ENCODE results near the gene KLF13. TPM values are rescaled to one million over a fixed set of nuclear protein-coding genes. Genes with fewer than 3 reads are reported as not detected.

The KLF13 gene
- total RNA-seq, 4 donors from 2014 or later: 50.8 to 151 (median 98.7) TPM

DNA sequence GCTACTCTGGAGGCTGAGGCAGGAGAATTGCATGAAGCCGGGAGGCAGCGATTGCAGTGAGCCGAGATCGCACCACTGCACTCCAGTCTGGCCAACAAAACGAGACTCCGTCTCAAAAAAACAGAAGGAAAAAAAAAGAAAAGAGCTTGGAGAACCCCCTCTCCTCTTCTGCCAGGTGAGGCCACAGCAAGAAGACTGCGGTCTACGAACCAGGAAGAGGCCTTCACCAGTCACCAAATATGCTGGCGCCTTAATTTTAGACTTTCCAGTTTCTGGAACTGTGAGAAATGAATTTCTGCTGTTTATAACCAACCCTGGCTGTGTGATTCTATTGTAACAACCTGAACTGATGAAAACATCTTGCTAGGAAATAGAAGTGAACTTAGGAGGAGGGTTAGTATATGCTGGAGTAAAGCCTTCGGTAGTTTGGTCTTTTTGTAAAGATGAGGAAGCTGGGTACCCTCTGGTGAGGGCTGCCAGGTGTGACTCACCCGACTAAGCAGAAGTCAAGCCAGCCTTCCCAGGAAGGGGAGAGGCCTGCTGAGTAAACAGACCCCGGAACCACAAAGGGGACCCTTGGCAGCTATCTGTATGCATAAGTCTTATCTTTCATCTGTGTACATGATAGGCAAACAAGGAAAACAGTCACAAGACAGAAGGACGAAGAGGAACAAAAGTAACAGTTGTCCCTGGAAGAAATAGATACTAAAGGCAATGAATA lies 78.7 kb downstream of the KLF13 start:
- H3K4me3 ChIP-seq (ENCODE audit: low read depth, poor library complexity, severe bottlenecking): no peak overlapping the region
- no peak for DNase-seq (ENCODE audit: low spot score in 2 of 2)
- WGBS, 2 donors: 82 to 85% methylated on average over 13 of the region's 13 CpGs
- intact Hi-C loops (cut with DNase I; ENCODE audit: low total_unique reads): no loop called here
- TF ChIP-seq CTCF (IDR thresholded peaks at IDR 0.05) (no peak), POLR2A (IDR thresholded peaks at IDR 0.05) (no peak)

GRCh38 chr15:31407376-31407775 lies 80.7 kb downstream of the KLF13 start:
- intact Hi-C loops (cut with DNase I; ENCODE audit: low total_unique reads): no loop called here
- 92 to 96% methylated on average over 1 of the region's 1 CpG for WGBS, 2 donors
- no peak for TF ChIP-seq CTCF (IDR thresholded peaks at IDR 0.05)
- no peak for TF ChIP-seq POLR2A (IDR thresholded peaks at IDR 0.05)
- H3K4me3 ChIP-seq (ENCODE audit: low read depth, poor library complexity, severe bottlenecking): no peak overlapping the region
- no peak for DNase-seq (ENCODE audit: low spot score in 2 of 2)

GRCh38 chr15:31407851-31408250 lies 81.2 kb downstream of the KLF13 start:
- no peak for DNase-seq (ENCODE audit: low spot score in 2 of 2)

DNA sequence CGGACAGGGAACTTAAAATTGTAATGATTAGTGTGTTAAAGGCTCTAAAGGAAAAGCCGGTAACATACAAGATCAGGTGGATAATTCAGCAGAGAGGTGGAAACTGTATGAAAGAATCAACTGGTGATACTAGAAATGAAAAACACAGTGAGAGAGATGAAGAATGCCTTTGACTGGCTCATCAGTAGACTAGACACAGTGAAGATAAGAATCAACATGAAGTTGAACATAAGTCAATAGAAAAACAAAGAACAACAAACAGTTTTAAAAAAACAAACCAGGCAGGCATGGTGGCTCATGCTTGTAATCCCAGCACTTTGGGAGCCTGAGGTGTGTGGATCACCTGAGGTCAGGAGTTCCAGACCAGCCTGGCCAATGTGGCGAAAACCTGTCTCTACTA lies 82.1 kb downstream of the KLF13 start:
- TF ChIP-seq POLR2A (IDR thresholded peaks at IDR 0.05) (no peak), CTCF (IDR thresholded peaks at IDR 0.05) (no peak)
- 93 to 100% methylated on average over 3 of the region's 3 CpGs for WGBS, 2 donors
- no peak overlapping the region for H3K4me3 ChIP-seq (ENCODE audit: low read depth, poor library complexity, severe bottlenecking)
- DNase-seq (ENCODE audit: low spot score in 2 of 2): no peak
- intact Hi-C loops (cut with DNase I; ENCODE audit: low total_unique reads): no loop called here

More at GRCh38 chr15:31407851-31408250, 81.2 kb downstream of the KLF13 start:
- no peak overlapping the region for H3K4me3 ChIP-seq (ENCODE audit: low read depth, poor library complexity, severe bottlenecking)
- intact Hi-C loops (cut with DNase I; ENCODE audit: low total_unique reads): no loop called here
- TF ChIP-seq CTCF (IDR thresholded peaks at IDR 0.05): no peak

DNA sequence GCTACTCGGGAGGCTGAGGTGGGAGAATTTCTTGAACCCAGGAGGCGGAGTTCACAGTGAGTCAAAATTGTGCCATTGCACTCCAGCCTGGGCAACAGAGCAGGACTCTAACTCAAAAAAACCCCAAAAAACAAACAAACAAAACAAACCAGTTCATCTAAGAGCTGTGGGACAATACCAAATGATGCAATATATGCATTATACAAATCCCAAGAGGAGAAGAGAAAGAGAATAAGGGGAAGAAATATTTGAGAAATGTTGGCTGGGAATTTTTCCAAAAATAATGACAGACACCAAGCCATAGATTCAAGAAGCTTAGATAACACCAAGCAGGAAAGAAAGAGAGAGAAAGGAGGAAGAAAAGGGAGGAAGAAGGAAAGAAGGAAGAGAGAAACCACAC lies 82.5 kb downstream of the KLF13 start:
- TF ChIP-seq POLR2A (IDR thresholded peaks at IDR 0.05) (no peak), CTCF (IDR thresholded peaks at IDR 0.05) (no peak)
- DNase-seq (ENCODE audit: low spot score in 2 of 2): no peak
- intact Hi-C loops (cut with DNase I; ENCODE audit: low total_unique reads): no loop called here
- no peak overlapping the region for H3K4me3 ChIP-seq (ENCODE audit: low read depth, poor library complexity, severe bottlenecking)
- WGBS, 2 donors: 93 to 98% methylated on average over 2 of the region's 2 CpGs

DNA sequence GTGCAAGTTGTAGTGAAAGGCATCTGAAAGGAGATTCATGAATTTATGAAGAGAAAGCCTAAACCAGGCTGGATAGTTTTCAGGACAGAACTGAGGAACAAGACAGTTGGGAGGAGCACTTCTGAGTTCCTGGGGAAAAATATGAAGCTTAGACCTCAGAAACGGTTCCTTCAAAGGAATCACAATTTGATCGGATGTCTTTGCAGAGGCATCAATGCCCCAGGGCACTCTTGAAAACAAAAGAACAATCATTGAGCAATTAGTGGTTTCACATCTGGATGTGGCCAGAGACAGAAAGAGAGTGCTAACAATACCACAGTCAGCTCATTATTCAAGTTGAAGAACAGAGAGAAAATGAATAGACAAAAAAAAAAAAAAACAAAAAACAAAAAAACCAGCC lies 86.2 kb downstream of the KLF13 start:
- DNase-seq (ENCODE audit: low spot score in 2 of 2): no peak
- no peak for TF ChIP-seq POLR2A (IDR thresholded peaks at IDR 0.05)
- no peak for TF ChIP-seq CTCF (IDR thresholded peaks at IDR 0.05)
- no peak overlapping the region for H3K4me3 ChIP-seq (ENCODE audit: low read depth, poor library complexity, severe bottlenecking)
- WGBS, 2 donors: 48 to 65% methylated on average over 2 of the region's 2 CpGs
- intact Hi-C loops (cut with DNase I; ENCODE audit: low total_unique reads): no loop called here
